Prostate gland (tissue), 2 donors: ENCODE data around the gene NMBR.

Experiments
- CTCF ChIP-seq, 4 experiments: fragments of 200-600 bp in 2 of 4; fragments of 450-650 bp in 2 of 4; sonication (generic) in 2 of 4; IDR thresholded peaks; 1 replicate in 3 of 4; 2 replicates in 1 of 4; pipeline ENCODE4 v1.5.1; 2016 to 2019; ENCODE audit warnings: antibody characterized with exemption in 4 of 4, mild to moderate bottlenecking in 2 of 4, moderate library complexity in 2 of 4
- POLR2A ChIP-seq: fragments of 450-650 bp; IDR thresholded peaks from one replicate; pipeline ENCODE4 v1.6.1; 2016; ENCODE audit warnings: antibody characterized with exemption, mild to moderate bottlenecking
- POLR2AphosphoS5 ChIP-seq: sonication (generic); formaldehyde crosslinking; IDR thresholded peaks from one replicate; pipeline ENCODE4 v1.6.1; 2017; ENCODE audit warnings: antibody characterized with exemption

- TF ChIP-seq CTCF (IDR thresholded peaks at IDR 0.05) (no peak), POLR2A (no peak), POLR2AphosphoS5 (no peak)
Measured at GRCh38 chr6:142184307-142184706, 37.4 kb upstream of the NMBR start.
